Ascending aorta (tissue), 2 donors: ENCODE measurements around the gene CAMTA1. TPM values are rescaled to one million over a fixed set of nuclear protein-coding genes. Genes with fewer than 3 reads are reported as not detected.

Experiments
- DNase-seq, 2 donors: peaks; one replicate each; pipeline ENCODE4 v3.0.0-alpha.2; 2019; ENCODE audit warnings: low spot score in 2 of 2
- H3K27ac ChIP-seq, 2 donors: fragments of 200-600 bp; sonication (generic); one replicate each; pipeline ENCODE4 v1.5.1; 2016 to 2017; ENCODE audit warnings: mild to moderate bottlenecking in 1 of 2
- H3K27me3 ChIP-seq: fragments of 200-600 bp; sonication (generic); one replicate; pipeline ENCODE4 v1.5.1; 2017
- H3K36me3 ChIP-seq, 2 donors: fragments of 200-600 bp; sonication (generic); one replicate each; pipeline ENCODE4 v1.5.1; 2016
- H3K4me1 ChIP-seq, 2 donors: fragments of 200-600 bp; sonication (generic); one replicate each; pipeline ENCODE4 v1.5.1; 2016 to 2017; ENCODE audit warnings: mild to moderate bottlenecking in 1 of 2
- H3K4me3 ChIP-seq, 2 donors: fragments of 200-600 bp; sonication (generic); one replicate each; pipeline ENCODE4 v1.5.1; 2016 to 2017; ENCODE audit warnings: mild to moderate bottlenecking in 1 of 2
- H3K9me3 ChIP-seq, 2 donors: fragments of 200-600 bp; sonication (generic); one replicate each; pipeline ENCODE4 v1.5.1; 2016
- CTCF ChIP-seq, 3 experiments: fragments of 200-600 bp in 2 of 3; fragments of 450-650 bp in 1 of 3; sonication (generic) in 2 of 3; IDR thresholded peaks; one replicate each; pipeline ENCODE4 v1.5.1; 2016 to 2019; ENCODE audit warnings: antibody characterized with exemption in 3 of 3, mild to moderate bottlenecking in 1 of 3, moderate library complexity in 1 of 3
- intact Hi-C: fragments of 100-400 bp; cut with DNase I; formaldehyde crosslinking; loops from one replicate; pipeline ENCODE4 v1.15.1; 2023
- total RNA-seq: library from RNA; depleted of rRNA; stranded (reverse); fragments of >200 nt; gene quantifications from one replicate; pipeline ENCODE4 v1.1.0, GENCODE V29; 2016

The CAMTA1 gene
- total RNA-seq, 1 donor from 2014 or later = 53.3 TPM

GRCh38 chr1:7558921-7559869 lies 773.9 kb downstream of the CAMTA1 start:
- Histone ChIP-seq H3K36me3 (no peaks in the 10 kb centered on the region), H3K4me3 (no peak overlapping the region), H3K27me3 (no peaks in the 10 kb centered on the region), H3K4me1 (peaks cover 4 to 5% of the 10 kb centered on the region in 2 donors), H3K27ac (no peak overlapping the region), H3K9me3 (no peaks in the 10 kb centered on the region)
- intact Hi-C loops = no loop called here
- DNase-seq = no peak
- TF ChIP-seq CTCF (IDR thresholded peaks at IDR 0.05) = no peak

- no peak for DNase-seq
- intact Hi-C loops = no loop called here
- no peaks in the 10 kb centered on the region for H3K27me3 ChIP-seq
- no peak for TF ChIP-seq CTCF (IDR thresholded peaks at IDR 0.05)
- H3K4me1 ChIP-seq = peaks cover 4 to 5% of the 10 kb centered on the region in 2 donors
- no peak overlapping the region for H3K4me3 ChIP-seq
- no peaks in the 10 kb centered on the region for H3K36me3 ChIP-seq
- H3K27ac ChIP-seq = no peak overlapping the region
- no peaks in the 10 kb centered on the region for H3K9me3 ChIP-seq
These were observed 774.9 kb downstream of the CAMTA1 start for GRCh38 chr1:7560128-7560527.

GRCh38 chr1:7560601-7561181 lies 775.4 kb downstream of the CAMTA1 start:
- no peak for TF ChIP-seq CTCF (IDR thresholded peaks at IDR 0.05)
- Histone ChIP-seq H3K27me3 (no peaks in the 10 kb centered on the region), H3K36me3 (no peaks in the 10 kb centered on the region), H3K4me3 (no peak overlapping the region), H3K4me1 (peaks cover 4 to 5% of the 10 kb centered on the region in 2 donors), H3K9me3 (no peaks in the 10 kb centered on the region), H3K27ac (no peak overlapping the region)
- DNase-seq = no peak
- intact Hi-C loops = no loop called here

- H3K4me1 ChIP-seq = peaks cover 4 to 5% of the 10 kb centered on the region in 2 donors
These were observed 776.2 kb downstream of the CAMTA1 start for GRCh38 chr1:7561331-7561921.

More at GRCh38 chr1:7561331-7561921, 776.2 kb downstream of the CAMTA1 start:
- H3K27me3 ChIP-seq = no peaks in the 10 kb centered on the region
- no peak overlapping the region for H3K27ac ChIP-seq
- no peaks in the 10 kb centered on the region for H3K36me3 ChIP-seq
- no peak for TF ChIP-seq CTCF (IDR thresholded peaks at IDR 0.05)
- intact Hi-C loops = no loop called here
- no peaks in the 10 kb centered on the region for H3K9me3 ChIP-seq
- no peak overlapping the region for H3K4me3 ChIP-seq
- no peak for DNase-seq
